H1 (cell line): Measurements from ENCODE around the gene CWH43. TPM values are rescaled to one million over a fixed set of nuclear protein-coding genes. Genes with fewer than 3 reads are reported as not detected.
"Not testable (repeated sequence)": the region's sequence is repeated elsewhere in the genome, so short reads cannot be mapped to it uniquely, and the experiment has no call there.

Experiments
- CTCF ChIA-PET: fragments of 300-600 bp; sonication (Branson Sonifier 250); formaldehyde crosslinking; loops from one replicate; lab custom pipeline; 2021; ENCODE audit not compliant: partially characterized antibody; lab: Charles Lee
- POLR2A ChIA-PET: fragments of 300-600 bp; sonication (Branson Sonifier 250); formaldehyde crosslinking; loops from one replicate; lab custom pipeline; 2021; ENCODE audit warnings: inconsistent platforms; ENCODE audit not compliant: partially characterized antibody; lab: Charles Lee
- DNase-seq, 2 experiments: peaks; one replicate each; pipeline versions ENCODE4 v3.0.0 to v3.0.0-alpha.2; 2010 to 2022; ENCODE audit warnings: low spot score in 2 of 2, low read depth in 1 of 2, mixed read lengths in 1 of 2
- FAIRE-seq: peaks from 2 replicates; lab custom pipeline; 2011; peaks lifted over from hg19 to GRCh38; lab: Jason Lieb, UNC
- H2AFZ ChIP-seq: 2 replicates; pipeline ENCODE4 v1.8.1; 2012; ENCODE audit warnings: low read length, inconsistent platforms
- H2AK5ac ChIP-seq: 2 replicates; pipeline ENCODE4 v1.6.1; 2013; ENCODE audit warnings: low read depth, low read length
- H2BK120ac ChIP-seq: replicated peaks from 2 replicates; pipeline ENCODE3; 2013; ENCODE audit warnings: low read depth, low read length, inconsistent platforms
- H2BK12ac ChIP-seq: 2 replicates; pipeline ENCODE4 v1.6.1; 2013; ENCODE audit warnings: low read depth, low read length
- H2BK15ac ChIP-seq: 2 replicates; pipeline ENCODE4 v1.6.1; 2013; ENCODE audit warnings: low read length
- H2BK20ac ChIP-seq: 2 replicates; pipeline ENCODE4 v1.6.1; 2013; ENCODE audit warnings: low read length
- H2BK5ac ChIP-seq: 2 replicates; pipeline ENCODE4 v1.6.1; 2013; ENCODE audit warnings: low read depth, low read length
- H3K14ac ChIP-seq: 2 replicates; pipeline ENCODE4 v1.6.1; 2013; ENCODE audit warnings: inconsistent platforms; ENCODE audit not compliant: insufficient read length
- H3K18ac ChIP-seq: 2 replicates; pipeline ENCODE4 v1.6.1; 2013; ENCODE audit warnings: low read length; ENCODE audit errors: extremely low read depth
- H3K23ac ChIP-seq: 2 replicates; pipeline ENCODE4 v1.6.1; 2013; ENCODE audit warnings: inconsistent platforms; ENCODE audit not compliant: insufficient read length
- H3K23me2 ChIP-seq: 2 replicates; pipeline ENCODE4 v1.6.1; 2013; ENCODE audit warnings: low read depth, low read length
- H3K27ac ChIP-seq: 2 replicates; pipeline ENCODE4 v1.6.1; 2011; ENCODE audit warnings: low read depth, low read length, inconsistent platforms
- H3K27me3 ChIP-seq, 4 experiments: replicated peaks in 1 of 4; 1 replicate in 1 of 4; 2 replicates in 3 of 4; pipeline versions ENCODE4 v1.6.1 to v1.8.1; 2011 to 2013; ENCODE audit warnings: low read length in 3 of 4, mild to moderate bottlenecking in 3 of 4, inconsistent platforms in 2 of 4, mixed read lengths in 2 of 4, moderate library complexity in 1 of 4; ENCODE audit not compliant: control insufficient read depth in 3 of 4, insufficient read depth in 3 of 4; ENCODE audit errors: extremely low read depth in 1 of 4
- H3K36me3 ChIP-seq, 4 experiments: 2 replicates each; pipeline versions ENCODE4 v1.6.1 to v1.8.1; 2011 to 2013; ENCODE audit warnings: mild to moderate bottlenecking in 4 of 4, low read length in 3 of 4, moderate library complexity in 2 of 4, control low read depth in 1 of 4, inconsistent platforms in 1 of 4; ENCODE audit not compliant: insufficient read depth in 4 of 4, control insufficient read depth in 2 of 4
- H3K4ac ChIP-seq: replicated peaks from 2 replicates; pipeline ENCODE3; 2013; ENCODE audit warnings: low read length, low read depth, mixed read lengths, inconsistent platforms; ENCODE audit not compliant: insufficient read length
- H3K4me1 ChIP-seq, 4 experiments: replicated peaks in 1 of 4; 1 replicate in 1 of 4; 2 replicates in 3 of 4; pipeline versions ENCODE4 v1.6.1 to v1.8.1; 2011 to 2013; ENCODE audit warnings: low read length in 3 of 4, inconsistent platforms in 2 of 4, mixed read lengths in 1 of 4; ENCODE audit not compliant: insufficient read depth in 4 of 4, control insufficient read depth in 3 of 4
- H3K4me2 ChIP-seq, 2 experiments: 2 replicates each; pipeline versions ENCODE4 v1.6.1 to v1.8.1; 2011 to 2013; ENCODE audit warnings: low read depth in 2 of 2, low read length in 2 of 2, control low read depth in 1 of 2, inconsistent platforms in 1 of 2, mild to moderate bottlenecking in 1 of 2; ENCODE audit not compliant: insufficient read depth in 1 of 2
- H3K4me3 ChIP-seq, 4 experiments: fragments of 200-600, 300-600 bp in 1 of 4; sonication (generic), shearing (Covaris generic), sonication (Bioruptor Twin) in 1 of 4; 2 replicates each; pipeline versions ENCODE4 v1.5.1 to v1.8.1; 2011 to 2016; ENCODE audit warnings: low read length in 4 of 4, low read depth in 3 of 4, control low read depth in 2 of 4, inconsistent platforms in 2 of 4, mild to moderate bottlenecking in 2 of 4, mixed read lengths in 1 of 4, moderate library complexity in 1 of 4; ENCODE audit not compliant: insufficient read depth in 2 of 4; ENCODE audit errors: extremely low read depth in 1 of 4
- H3K56ac ChIP-seq: replicated peaks from 2 replicates; pipeline ENCODE3; 2013; ENCODE audit warnings: low read depth, mild to moderate bottlenecking, mixed read lengths, low read length, inconsistent platforms; ENCODE audit not compliant: insufficient read length
- H3K79me1 ChIP-seq: 2 replicates; pipeline ENCODE4 v1.6.1; 2013; ENCODE audit warnings: low read depth, low read length, control low read depth
- H3K79me2 ChIP-seq, 2 experiments: 2 replicates each; pipeline versions ENCODE4 v1.6.1 to v1.8.1; 2012 to 2013; ENCODE audit warnings: low read length in 2 of 2, mild to moderate bottlenecking in 2 of 2, inconsistent platforms in 1 of 2; ENCODE audit not compliant: insufficient read depth in 2 of 2, control insufficient read depth in 1 of 2
- H3K9ac ChIP-seq, 4 experiments: replicated peaks in 1 of 4; 1 replicate in 1 of 4; 2 replicates in 3 of 4; pipeline versions ENCODE4 v1.6.1 to v1.8.1; 2011 to 2013; ENCODE audit warnings: low read depth in 3 of 4, low read length in 3 of 4, control low read depth in 2 of 4, mild to moderate bottlenecking in 2 of 4, moderate library complexity in 2 of 4, inconsistent platforms in 1 of 4; ENCODE audit errors: extremely low read depth in 1 of 4
- H3K9me3 ChIP-seq, 2 experiments: 2 replicates each; pipeline versions ENCODE4 v1.6.1 to v1.8.1; 2012 to 2013; ENCODE audit warnings: mild to moderate bottlenecking in 2 of 2, moderate library complexity in 2 of 2, control low read depth in 1 of 2, inconsistent platforms in 1 of 2, low read depth in 1 of 2, low read length in 1 of 2, mixed read lengths in 1 of 2; ENCODE audit not compliant: insufficient read depth in 2 of 2
- H4K20me1 ChIP-seq, 2 experiments: replicated peaks in 1 of 2; 2 replicates each; pipeline versions ENCODE3 to v1.8.1; 2011 to 2013; ENCODE audit warnings: inconsistent platforms in 2 of 2, low read length in 2 of 2, mild to moderate bottlenecking in 1 of 2; ENCODE audit not compliant: insufficient read depth in 2 of 2, control insufficient read depth in 1 of 2
- H4K5ac ChIP-seq: 2 replicates; pipeline ENCODE4 v1.6.1; 2013; ENCODE audit warnings: low read length, low read depth, mixed read lengths, inconsistent platforms; ENCODE audit not compliant: insufficient read length
- H4K8ac ChIP-seq: 2 replicates; pipeline ENCODE4 v1.8.0; 2013; ENCODE audit warnings: mild to moderate bottlenecking, moderate library complexity, low read length, inconsistent platforms; ENCODE audit not compliant: insufficient read depth; ENCODE audit errors: extremely low read depth
- H4K91ac ChIP-seq: replicated peaks from 2 replicates; pipeline ENCODE3; 2013; ENCODE audit warnings: low read length, mixed read lengths, inconsistent platforms; ENCODE audit not compliant: insufficient read length
- EGR1 ChIP-seq: IDR thresholded peaks from 2 replicates; pipeline ENCODE4 v1.6.1; 2011; ENCODE audit warnings: low read depth, low read length, borderline replicate concordance
- GABPA ChIP-seq: IDR thresholded peaks from 2 replicates; pipeline ENCODE4 v1.6.1; 2011; ENCODE audit warnings: mild to moderate bottlenecking, low read length, moderate library complexity, borderline replicate concordance; ENCODE audit not compliant: insufficient read depth
- POU5F1 ChIP-seq: IDR thresholded peaks from 2 replicates; pipeline ENCODE4 v1.6.1; 2011; ENCODE audit warnings: low read depth, mild to moderate bottlenecking, low read length, moderate library complexity
- SIN3A ChIP-seq, 2 experiments: IDR thresholded peaks in 1 of 2; conservative IDR thresholded peaks in 1 of 2; 2 replicates each; pipeline ENCODE4 v1.6.1; 2011 to 2012; ENCODE audit warnings: low read length in 2 of 2, improper control_type of control experiment in 1 of 2, low read depth in 1 of 2, mild to moderate bottlenecking in 1 of 2
- SP1 ChIP-seq: IDR thresholded peaks from 2 replicates; pipeline ENCODE4 v1.6.1; 2011; ENCODE audit warnings: low read depth, low read length
- WGBS, 2 experiments: shearing (Covaris generic) in 1 of 2; methylation state at CpG; one replicate each; pipeline versions ENCODE4 v1.1.6 to v1.1.7; 2013 to 2015; ENCODE audit warnings: low lambda C conversion rate in 2 of 2, mixed read lengths in 2 of 2, inconsistent platforms in 1 of 2, low coverage in 1 of 2, missing lambda C conversion rate in 1 of 2; ENCODE audit not compliant: insufficient replicate concordance in 2 of 2, insufficient coverage in 1 of 2, insufficient read length in 1 of 2; ENCODE audit errors: extremely low coverage in 1 of 2, missing lambda C conversion rate in 1 of 2; 5-methylcytosine and 5-hydroxymethylcytosine counted together
- polyA plus RNA-seq, 7 experiments: library from polyadenylated mRNA; depleted of rRNA in 3 of 7; stranded (reverse) in 5 of 7; unstranded in 2 of 7; fragments of >200 nt in 5 of 7; fragments of 200-250 nt in 2 of 7; gene quantifications; 1 replicate in 5 of 7; 2 replicates in 1 of 7; 4 replicates in 1 of 7; pipeline versions ENCODE4 v1.2.1 to v1.2.3, GENCODE V29; 2011 to 2013; ENCODE audit warnings: missing spikeins in 2 of 7, mixed read lengths in 2 of 7
- total RNA-seq: library from RNA; stranded (reverse); fragmentation: NEBNext Ultra II Directional; extraction: Animal tissue kit (Norgen Biotek cat#: 25700); gene quantifications from 2 replicates; pipeline ENCODE4 v1.2.1, GENCODE V29; 2021

CWH43 gene
- total and polyA plus RNA-seq, 2 of the 8 experiments (the other 6 are each of a cell fraction or from before 2014, with no cell fraction given) = not detected

DNA sequence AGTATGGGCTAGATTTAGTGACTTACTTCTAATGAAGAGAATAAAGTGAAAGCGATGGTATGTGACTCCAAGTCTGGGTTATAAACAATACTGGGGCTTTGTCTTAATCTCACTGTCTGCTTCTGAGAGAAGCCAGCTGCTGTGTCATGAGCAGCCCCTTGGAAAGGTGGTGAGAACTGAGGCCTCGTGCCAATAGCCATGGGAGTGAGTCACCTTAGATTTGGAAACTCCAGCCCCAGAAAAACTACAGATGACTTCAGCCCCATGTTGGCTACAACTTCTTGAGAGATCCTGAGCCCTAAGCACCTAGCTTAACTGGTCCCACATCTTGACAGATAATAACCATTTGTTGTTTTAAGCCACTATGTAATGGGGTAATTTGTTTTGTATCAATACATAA is 77.6 kb downstream of the CWH43 start (continued):
- TF ChIP-seq SIN3A (conservative IDR thresholded peaks at IDR 0.05 in 1 of 2, IDR thresholded peaks at IDR 0.05 in 1 of 2; ENCODE audit: low read depth in 1 of 2, low read length in 2 of 2) (no peak), POU5F1 (no peak), GABPA (no peak), SP1 (no peak), EGR1 (no peak)

- POLR2A ChIA-PET, H4K5ac ChIP-seq, H2BK12ac ChIP-seq, H3K36me3 ChIP-seq, H3K18ac ChIP-seq, H4K8ac ChIP-seq, H3K4me2 ChIP-seq, FAIRE-seq, H3K4me1 ChIP-seq, H4K20me1 ChIP-seq, DNase-seq, CTCF ChIA-PET, H3K27ac ChIP-seq, H3K79me2 ChIP-seq, H3K56ac ChIP-seq, H2AFZ ChIP-seq, H4K91ac ChIP-seq, H3K4me3 ChIP-seq, H2AK5ac ChIP-seq, H3K79me1 ChIP-seq, H3K23ac ChIP-seq, H3K9ac ChIP-seq, H2BK20ac ChIP-seq, H3K23me2 ChIP-seq, H2BK120ac ChIP-seq, H3K14ac ChIP-seq, H2BK15ac ChIP-seq, H3K4ac ChIP-seq, H3K27me3 ChIP-seq, H2BK5ac ChIP-seq: not testable (repeated sequence)
- 59% methylated on average over 5 of the region's 11 CpGs; no CpG with 5 or more reads in 1 of the 2 experiments for WGBS, 2 experiments
- peaks cover 8 to 20% of the 10 kb centered on the region in 2 experiments; a peak in 3 of 4 replicates for H3K9me3 ChIP-seq
These were observed 86.1 kb downstream of the CWH43 start for GRCh38 chr4:49072196-49072595.
